Measurements from ENCODE around the gene SPATA13.

The SPATA13 gene

GRCh38 chr13:24129914-24130774 is 30.4 kb upstream of the SPATA13 start:
- Mint-ChIP-seq H3K27me3 (ENCODE audit: low read depth) (peaks cover 8% of the 10 kb centered on the region), H3K4me3 (no peak overlapping the region), H3K27ac (no peak overlapping the region), H3K36me3 (ENCODE audit: low read depth) (peaks cover 6% of the 10 kb centered on the region), H3K9me3 (peaks cover 12% of the 10 kb centered on the region), H3K4me1 (ENCODE audit: low read depth) (peaks cover 27% of the 10 kb centered on the region)
- DNase-seq (ENCODE audit: low spot score): no peak

GRCh38 chr13:24131749-24132148 is 28.8 kb upstream of the SPATA13 start:
- no peak overlapping the region for H3K4me3 Mint-ChIP-seq
- H3K4me1 Mint-ChIP-seq (ENCODE audit: low read depth): peaks cover 19% of the 10 kb centered on the region
- H3K27me3 Mint-ChIP-seq (ENCODE audit: low read depth): peaks cover 2% of the 10 kb centered on the region
- peaks cover 12% of the 10 kb centered on the region for H3K9me3 Mint-ChIP-seq
- peaks cover 6% of the 10 kb centered on the region for H3K36me3 Mint-ChIP-seq (ENCODE audit: low read depth)
- no peak overlapping the region for H3K27ac Mint-ChIP-seq
- DNase-seq (ENCODE audit: low spot score): no peak

GRCh38 chr13:24133021-24133795 is 27.3 kb upstream of the SPATA13 start:
- peak overlapping the region; percentile 2 for H3K27ac Mint-ChIP-seq

GRCh38 chr13:24134231-24134630 is 26.3 kb upstream of the SPATA13 start:
- no peak for DNase-seq (ENCODE audit: low spot score)
- H3K27ac Mint-ChIP-seq: no peak overlapping the region
- H3K27me3 Mint-ChIP-seq (ENCODE audit: low read depth): peaks cover 6% of the 10 kb centered on the region
- peaks cover 12% of the 10 kb centered on the region for H3K9me3 Mint-ChIP-seq
- peaks cover 6% of the 10 kb centered on the region for H3K36me3 Mint-ChIP-seq (ENCODE audit: low read depth)
- H3K4me3 Mint-ChIP-seq: no peak overlapping the region
- peaks cover 10% of the 10 kb centered on the region for H3K4me1 Mint-ChIP-seq (ENCODE audit: low read depth)

More at GRCh38 chr13:24133021-24133795, 27.3 kb upstream of the SPATA13 start:
- DNase-seq (ENCODE audit: low spot score): no peak
- Mint-ChIP-seq H3K27me3 (ENCODE audit: low read depth) (peaks cover 2% of the 10 kb centered on the region), H3K36me3 (ENCODE audit: low read depth) (peaks cover 6% of the 10 kb centered on the region), H3K9me3 (peaks cover 12% of the 10 kb centered on the region), H3K4me1 (ENCODE audit: low read depth) (peaks cover 10% of the 10 kb centered on the region), H3K4me3 (no peak overlapping the region)

- peaks cover 12% of the 10 kb centered on the region for H3K9me3 Mint-ChIP-seq
- peaks cover 6% of the 10 kb centered on the region for H3K36me3 Mint-ChIP-seq (ENCODE audit: low read depth)
- peaks cover 10% of the 10 kb centered on the region for H3K4me1 Mint-ChIP-seq (ENCODE audit: low read depth)
- no peak for DNase-seq (ENCODE audit: low spot score)
- no peak overlapping the region for H3K27ac Mint-ChIP-seq
- no peak overlapping the region for H3K4me3 Mint-ChIP-seq
- peaks cover 6% of the 10 kb centered on the region for H3K27me3 Mint-ChIP-seq (ENCODE audit: low read depth)
Measured at GRCh38 chr13:24134757-24135156, 25.8 kb upstream of the SPATA13 start.

GRCh38 chr13:24135674-24136300 is 24.7 kb upstream of the SPATA13 start:
- H3K27me3 Mint-ChIP-seq (ENCODE audit: low read depth): peaks cover 4% of the 10 kb centered on the region
- no peak for DNase-seq (ENCODE audit: low spot score)
- H3K9me3 Mint-ChIP-seq: peaks cover 12% of the 10 kb centered on the region
- peaks cover 4% of the 10 kb centered on the region for H3K4me1 Mint-ChIP-seq (ENCODE audit: low read depth)
- H3K4me3 Mint-ChIP-seq: no peak overlapping the region
- H3K36me3 Mint-ChIP-seq (ENCODE audit: low read depth): peaks cover 6% of the 10 kb centered on the region
- no peak overlapping the region for H3K27ac Mint-ChIP-seq

- Mint-ChIP-seq H3K4me1 (ENCODE audit: low read depth) (no peaks in the 10 kb centered on the region), H3K27ac (no peak overlapping the region), H3K27me3 (ENCODE audit: low read depth) (peaks cover 10% of the 10 kb centered on the region), H3K4me3 (no peak overlapping the region), H3K36me3 (ENCODE audit: low read depth) (no peaks in the 10 kb centered on the region), H3K9me3 (no peaks in the 10 kb centered on the region)
- DNase-seq (ENCODE audit: low spot score): no peak
Measured at GRCh38 chr13:24138911-24139310, 21.6 kb upstream of the SPATA13 start.

- Mint-ChIP-seq H3K4me3 (no peak overlapping the region), H3K4me1 (ENCODE audit: low read depth) (no peaks in the 10 kb centered on the region), H3K27ac (no peak overlapping the region), H3K27me3 (ENCODE audit: low read depth) (peaks cover 19% of the 10 kb centered on the region), H3K36me3 (ENCODE audit: low read depth) (no peaks in the 10 kb centered on the region), H3K9me3 (no peaks in the 10 kb centered on the region)
- DNase-seq (ENCODE audit: low spot score): no peak
Measured at GRCh38 chr13:24141333-24141910, 19.1 kb upstream of the SPATA13 start.

GRCh38 chr13:24142453-24142852 is 18.1 kb upstream of the SPATA13 start:
- DNase-seq (ENCODE audit: low spot score): no peak
- peaks cover 19% of the 10 kb centered on the region for H3K27me3 Mint-ChIP-seq (ENCODE audit: low read depth)
- no peaks in the 10 kb centered on the region for H3K36me3 Mint-ChIP-seq (ENCODE audit: low read depth)
- H3K4me3 Mint-ChIP-seq: no peak overlapping the region
- no peaks in the 10 kb centered on the region for H3K4me1 Mint-ChIP-seq (ENCODE audit: low read depth)
- H3K27ac Mint-ChIP-seq: no peak overlapping the region
- H3K9me3 Mint-ChIP-seq: no peaks in the 10 kb centered on the region

- Mint-ChIP-seq H3K4me1 (ENCODE audit: low read depth) (no peaks in the 10 kb centered on the region), H3K9me3 (no peaks in the 10 kb centered on the region), H3K36me3 (ENCODE audit: low read depth) (no peaks in the 10 kb centered on the region), H3K27ac (no peak overlapping the region), H3K4me3 (no peak overlapping the region), H3K27me3 (ENCODE audit: low read depth) (peaks cover 19% of the 10 kb centered on the region)
- DNase-seq (ENCODE audit: low spot score): no peak
Measured at GRCh38 chr13:24142886-24143285, 17.6 kb upstream of the SPATA13 start.

GRCh38 chr13:24145240-24145639 is 15.3 kb upstream of the SPATA13 start:
- no peak overlapping the region for H3K4me3 Mint-ChIP-seq
- no peaks in the 10 kb centered on the region for H3K4me1 Mint-ChIP-seq (ENCODE audit: low read depth)
- H3K9me3 Mint-ChIP-seq: no peaks in the 10 kb centered on the region
- H3K27ac Mint-ChIP-seq: no peak overlapping the region
- DNase-seq (ENCODE audit: low spot score): no peak
- peaks cover 16% of the 10 kb centered on the region for H3K27me3 Mint-ChIP-seq (ENCODE audit: low read depth)
- no peaks in the 10 kb centered on the region for H3K36me3 Mint-ChIP-seq (ENCODE audit: low read depth)

- Mint-ChIP-seq H3K4me3 (no peak overlapping the region), H3K27me3 (ENCODE audit: low read depth) (peaks cover 16% of the 10 kb centered on the region), H3K36me3 (ENCODE audit: low read depth) (no peaks in the 10 kb centered on the region), H3K27ac (no peak overlapping the region), H3K9me3 (no peaks in the 10 kb centered on the region), H3K4me1 (ENCODE audit: low read depth) (no peaks in the 10 kb centered on the region)
- no peak for DNase-seq (ENCODE audit: low spot score)
Measured at GRCh38 chr13:24145674-24146073, 14.8 kb upstream of the SPATA13 start.

- DNase-seq (ENCODE audit: low spot score): no peak
- no peak overlapping the region for H3K4me3 Mint-ChIP-seq
- H3K36me3 Mint-ChIP-seq (ENCODE audit: low read depth): no peaks in the 10 kb centered on the region
- H3K27ac Mint-ChIP-seq: no peak overlapping the region
- H3K27me3 Mint-ChIP-seq (ENCODE audit: low read depth): peaks cover 13% of the 10 kb centered on the region
- H3K4me1 Mint-ChIP-seq (ENCODE audit: low read depth): no peaks in the 10 kb centered on the region
- H3K9me3 Mint-ChIP-seq: no peaks in the 10 kb centered on the region
Measured at GRCh38 chr13:24146961-24147569, 13.5 kb upstream of the SPATA13 start.

Measured in T-helper 2 cell treated with Interferon-gamma antibody and Interleukin-4, amounts not matched to agents 5 μg/mL and 100 μg/mL, for 36 hours (primary cell).